K562 (cell line): ENCODE results near the gene MMP28. TPM values are rescaled to one million over a fixed set of nuclear protein-coding genes. Genes with fewer than 3 reads are reported as not detected.

Source experiments
- ATAC-seq: fragments of 200-7000 bp; cut with Tn5 transposase; 3 replicates; pipeline ENCODE4 v1.9.1; 2020; ENCODE audit warnings: moderate library complexity
- BruUV-seq: library from RNA; stranded (reverse); fragments of 400-500 nt; replicated peaks from 2 replicates; lab custom pipeline; 2021; lab: Mats Ljungman, UMichigan
- CTCF ChIA-PET: fragments of 300-600 bp; formaldehyde crosslinking; extraction: SDS; loops from one replicate; lab custom pipeline; 2021; ENCODE audit warnings: low intra/inter-chr PET ratio; lab: Yijun Ruan, JAX
- POLR2A ChIA-PET: fragments of 300-600, 350-650 bp; sonication (Branson Sonifier 250); formaldehyde crosslinking; extraction: SDS; loops from one replicate; lab custom pipeline; 2021; ENCODE audit warnings: antibody characterized with exemption, inconsistent platforms; lab: Yijun Ruan, JAX
- DNase-seq, 4 experiments: peaks; one replicate each; pipeline versions ENCODE4 v3.0.0 to v3.0.0-alpha.2; 2011 to 2018; ENCODE audit warnings: low spot score in 3 of 4, mixed read lengths in 3 of 4; ENCODE audit errors: extremely low read depth in 1 of 4
- FAIRE-seq: peaks from 2 replicates; lab custom pipeline; 2011; peaks lifted over from hg19 to GRCh38; lab: Jason Lieb, UNC
- H2AFZ ChIP-seq: 2 replicates; pipeline ENCODE4 v1.6.0; 2011; ENCODE audit warnings: low read depth, low read length, control low read depth, inconsistent platforms
- H3K27ac ChIP-seq: fragments of 200-600 bp; 3 replicates; pipeline ENCODE4 v1.8.0; 2011; ENCODE audit warnings: low read depth, mild to moderate bottlenecking, control low read depth, inconsistent platforms, low read length, moderate library complexity, mixed read lengths; ENCODE audit errors: extremely low read depth
- H3K27me3 ChIP-seq, 2 experiments: fragments of 300-600 bp in 1 of 2; 2 replicates in 1 of 2; 3 replicates in 1 of 2; pipeline versions ENCODE4 v1.6.0 to v1.8.0; 2011; ENCODE audit warnings: inconsistent platforms in 2 of 2, low read length in 2 of 2, mild to moderate bottlenecking in 1 of 2, mixed read lengths in 1 of 2, moderate library complexity in 1 of 2; ENCODE audit not compliant: control insufficient read depth in 2 of 2, insufficient read depth in 2 of 2
- H3K36me3 ChIP-seq: fragments of 300-600 bp; 3 replicates; pipeline ENCODE4 v1.8.0; 2011; ENCODE audit warnings: mild to moderate bottlenecking, low read length, inconsistent platforms; ENCODE audit not compliant: control insufficient read depth, insufficient read depth
- H3K4me1 ChIP-seq, 2 experiments: fragments of 200-600 bp in 1 of 2; replicated peaks in 1 of 2; 2 replicates in 1 of 2; 3 replicates in 1 of 2; pipeline versions ENCODE4 v1.5.1 to v1.8.0; 2011; ENCODE audit warnings: inconsistent platforms in 2 of 2, low read length in 2 of 2, mild to moderate bottlenecking in 1 of 2, mixed read lengths in 1 of 2, moderate library complexity in 1 of 2; ENCODE audit not compliant: control insufficient read depth in 2 of 2, insufficient read depth in 2 of 2
- H3K4me2 ChIP-seq: 2 replicates; pipeline ENCODE4 v1.6.1; 2011; ENCODE audit warnings: low read length, control low read depth, inconsistent platforms, mixed read lengths; ENCODE audit not compliant: insufficient read depth
- H3K4me3 ChIP-seq: fragments of 200-600 bp; sonication (generic), shearing (Covaris generic); 2 replicates; pipeline ENCODE4 v1.5.1; 2016; ENCODE audit warnings: control low read depth, inconsistent platforms
- H3K79me2 ChIP-seq: fragments of 200-600 bp; 3 replicates; pipeline ENCODE4 v1.8.0; 2011; ENCODE audit warnings: low read length, inconsistent platforms; ENCODE audit not compliant: control insufficient read depth, insufficient read depth
- H3K9ac ChIP-seq, 2 experiments: 2 replicates each; pipeline versions ENCODE4 v1.6.0 to v1.6.1; 2011; ENCODE audit warnings: low read depth in 2 of 2, low read length in 2 of 2, control low read depth in 1 of 2, inconsistent platforms in 1 of 2, mild to moderate bottlenecking in 1 of 2, mixed read lengths in 1 of 2; ENCODE audit not compliant: insufficient read depth in 1 of 2
- H3K9me1 ChIP-seq: one replicate; pipeline ENCODE4 v1.6.0; 2011; ENCODE audit warnings: inconsistent platforms, mild to moderate bottlenecking, low read length, moderate library complexity; ENCODE audit not compliant: control insufficient read depth, insufficient read depth
- H3K9me3 ChIP-seq: replicated peaks from 2 replicates; pipeline ENCODE4 v1.5.1; 2011; ENCODE audit warnings: low read depth, low read length, inconsistent platforms; ENCODE audit not compliant: control insufficient read depth, insufficient read depth
- H4K20me1 ChIP-seq: replicated peaks from 2 replicates; pipeline ENCODE4 v1.6.1; 2011; ENCODE audit warnings: low read length, inconsistent platforms, mixed read lengths; ENCODE audit not compliant: control insufficient read depth, insufficient read depth
- CBX8 ChIP-seq: fragments of 200-600 bp; sonication (generic); IDR thresholded peaks from 2 replicates; pipeline ENCODE4 v1.6.1; 2012; ENCODE audit warnings: borderline replicate concordance, mixed run types, low read depth, mild to moderate bottlenecking, moderate library complexity, mixed read lengths, low read length, control low read depth, inconsistent platforms; ENCODE audit not compliant: poor library complexity, severe bottlenecking; ENCODE audit errors: extremely low read depth
- HMG20B ChIP-seq: fragments of 250-450 bp; sonication (Bioruptor Pico); IDR thresholded peaks from 2 replicates; pipeline ENCODE4 v1.5.0; 2021; ENCODE audit warnings: mild to moderate bottlenecking
- MCM5 ChIP-seq: fragments of 450-650 bp; IDR thresholded peaks from 2 replicates; pipeline ENCODE4 v1.6.1; 2016; ENCODE audit warnings: low read depth
- NEUROD1 ChIP-seq: fragments of 150-350 bp; IDR thresholded peaks from 2 replicates; pipeline ENCODE4 v1.6.1; 2014; ENCODE audit warnings: borderline replicate concordance, low read length, low read depth; ENCODE audit not compliant: partially characterized antibody
- POLR2B ChIP-seq: fragments of 450-650 bp; IDR thresholded peaks from 2 replicates; pipeline ENCODE4 v1.6.1; 2018; ENCODE audit warnings: low read depth; ENCODE audit not compliant: partially characterized antibody
- PTBP1 ChIP-seq: fragments of 200-400 bp; formaldehyde crosslinking; IDR thresholded peaks from 2 replicates; pipeline ENCODE4 v1.6.1; 2017; ENCODE audit warnings: low read depth, low read length
- RBBP5 ChIP-seq: fragments of 200-600 bp; sonication (generic); IDR thresholded peaks from 2 replicates; pipeline ENCODE4 v1.6.1; 2012; ENCODE audit warnings: borderline replicate concordance, mild to moderate bottlenecking, low read length, control low read depth, inconsistent platforms; ENCODE audit not compliant: insufficient read depth, poor library complexity, severe bottlenecking
- SMARCA4 ChIP-seq: fragments of 450-650 bp; IDR thresholded peaks from 2 replicates; pipeline ENCODE4 v1.6.1; 2016
- SREBF2 ChIP-seq: sonication (generic); formaldehyde crosslinking; IDR thresholded peaks from 2 replicates; pipeline ENCODE4 v1.4.0; 2020; ENCODE audit warnings: mild to moderate bottlenecking, missing genetic modification reagents
- TARDBP ChIP-seq: fragments of 450-650 bp; IDR thresholded peaks from 2 replicates; pipeline ENCODE4 v1.6.1; 2016
- TFAM ChIP-seq: fragments of 250-450 bp; sonication (Bioruptor Pico); conservative IDR thresholded peaks from 2 replicates; pipeline ENCODE4 v1.5.0; 2021; ENCODE audit warnings: mild to moderate bottlenecking, moderate library complexity
- TOE1 ChIP-seq, 2 experiments: fragments of 450-650 bp in 1 of 2; sonication (generic) in 1 of 2; formaldehyde crosslinking in 1 of 2; IDR thresholded peaks; 2 replicates each; pipeline versions ENCODE4 v1.7.1 to v1.8.0; 2016 to 2022; ENCODE audit warnings: borderline replicate concordance in 2 of 2, mild to moderate bottlenecking in 2 of 2, antibody characterized with exemption in 1 of 2, inconsistent platforms in 1 of 2, low read depth in 1 of 2, missing genetic modification reagents in 1 of 2, moderate library complexity in 1 of 2
- ZNF175 ChIP-seq: fragments of 200-800 bp; sonication (Bioruptor generic); IDR thresholded peaks from 2 replicates; pipeline ENCODE4 v1.6.1; 2016; ENCODE audit warnings: low read depth, mild to moderate bottlenecking, missing genetic modification characterization, missing compliant biosample characterization
- WGBS: fragments of 100-300 bp; shearing (Covaris generic); methylation state at CpG from one replicate; pipeline ENCODE4 v1.1.6; 2016; ENCODE audit warnings: low coverage, mixed read lengths; ENCODE audit not compliant: insufficient coverage; ENCODE audit errors: missing lambda C conversion rate; 5-methylcytosine and 5-hydroxymethylcytosine counted together
- in situ Hi-C: fragments of 300-500 bp; cut with MboI; formaldehyde crosslinking; loops from 4 replicates; pipeline ENCODE4 v1.15.0; 2018; ENCODE audit warnings: inconsistent platforms, mixed read lengths
- intact Hi-C: fragments of 100-400 bp; cut with micrococcal nuclease; formaldehyde crosslinking; loops from 2 replicates; pipeline ENCODE4 v1.14.2; 2022
- polyA plus RNA-seq, 8 experiments: library from polyadenylated mRNA; depleted of rRNA in 4 of 8; stranded (reverse) in 5 of 8; unstranded in 3 of 8; fragments of >200 nt; fragmentation: Nextera tagmentation in 2 of 8; fragmentation: Illumina TruSeq in 1 of 8; extraction: Ambion mirVana in 2 of 8; extraction: Trizol in 1 of 8; gene quantifications; 2 replicates each; pipeline versions ENCODE4 v1.2.1 to v1.2.3, GENCODE V29; 2011 to 2014; ENCODE audit warnings: inconsistent platforms in 1 of 8, missing spikeins in 1 of 8
- total RNA-seq, 7 experiments: library from RNA; depleted of rRNA in 6 of 7; stranded (reverse); fragments of >200 nt in 6 of 7; fragmentation: Illumina TruSeq in 2 of 7; extraction: Trizol in 2 of 7; gene quantifications; 2 replicates each; pipeline versions ENCODE4 v1.2.1 to v1.2.3, GENCODE V29; 2011 to 2021; ENCODE audit warnings: low replicate concordance in 1 of 7
- TF ChIP-seq, protein P1 (sequence below): sonication (generic); formaldehyde crosslinking; IDR thresholded peaks from 2 replicates; pipeline ENCODE4 v1.8.0; 2023; ENCODE audit warnings: mild to moderate bottlenecking, missing genetic modification reagents
- TF ChIP-seq, protein P2 (sequence below): IDR thresholded peaks from 2 replicates; pipeline ENCODE4 v1.6.1; 2012; ENCODE audit warnings: low read depth, low read length, improper control_type of control experiment, borderline replicate concordance

Gene MMP28
- total and polyA plus RNA-seq, 9 of the 15 experiments (the other 6 are each of a cell fraction or from before 2014, with no cell fraction given), result not detected

- no peaks in the 10 kb centered on the region for H3K9me3 ChIP-seq
- H3K9me1 ChIP-seq, result no peaks in the 10 kb centered on the region
- H4K20me1 ChIP-seq, result peaks cover 18% of the 10 kb centered on the region; the same call in 1 of the 2 replicates
- DNase-seq (peak; percentile 96 to 98 (median 96)), FAIRE-seq (no peak), ATAC-seq (peak; percentile 95)
- peaks cover 33% of the 10 kb centered on the region for H3K36me3 ChIP-seq
- H3K27me3 ChIP-seq, result no peaks in the 10 kb centered on the region
- H3K4me3 ChIP-seq, result peak within 1 kb of the TSS; percentile 87
- H3K4me1 ChIP-seq, result peaks cover 9 to 19% of the 10 kb centered on the region in 2 experiments; a peak in 4 of 5 replicates
- H3K4me2 ChIP-seq, result peak within 1 kb of the TSS; percentile 95
- BruUV-seq, result no TSS peak
- intact Hi-C loops (loop anchor here (5.0 kb wide), 1 partner anchor 242 kb away; no protein-coding TSS in a partner anchor), in situ Hi-C loops (loop anchor here (5.0 kb wide), 1 partner anchor 42 kb away; no protein-coding TSS in a partner anchor)
- peak within 1 kb of the TSS; percentile 99 for H3K27ac ChIP-seq
- H2AFZ ChIP-seq, result peak within 1 kb of the TSS; percentile 100
- CTCF ChIA-PET, result interaction anchor here (1.1 to 3.9 kb wide), 2 partner anchors 42 to 45 kb away, joined by 4 to 26 read pairs; no protein-coding TSS in a partner anchor
- H3K9ac ChIP-seq, result peak within 1 kb of the TSS; percentile 98 to 99
- H3K79me2 ChIP-seq, result peaks cover 59% of the 10 kb centered on the region
- WGBS, result 2% methylated on average over 49 of the region's 71 CpGs
- POLR2A ChIA-PET, result interaction anchor here (0.6 to 3.0 kb wide), 33 partner anchors 9 to 667 kb away, joined by 3 to 24 read pairs (median 3); partner anchors contain the start of genes MMP28, NLE1 and SLFN14
- TF ChIP-seq CBX8, result no peak
- TF ChIP-seq, protein P1, sequence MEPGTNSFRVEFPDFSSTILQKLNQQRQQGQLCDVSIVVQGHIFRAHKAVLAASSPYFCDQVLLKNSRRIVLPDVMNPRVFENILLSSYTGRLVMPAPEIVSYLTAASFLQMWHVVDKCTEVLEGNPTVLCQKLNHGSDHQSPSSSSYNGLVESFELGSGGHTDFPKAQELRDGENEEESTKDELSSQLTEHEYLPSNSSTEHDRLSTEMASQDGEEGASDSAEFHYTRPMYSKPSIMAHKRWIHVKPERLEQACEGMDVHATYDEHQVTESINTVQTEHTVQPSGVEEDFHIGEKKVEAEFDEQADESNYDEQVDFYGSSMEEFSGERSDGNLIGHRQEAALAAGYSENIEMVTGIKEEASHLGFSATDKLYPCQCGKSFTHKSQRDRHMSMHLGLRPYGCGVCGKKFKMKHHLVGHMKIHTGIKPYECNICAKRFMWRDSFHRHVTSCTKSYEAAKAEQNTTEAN (CRISPR knock-in tag), result 0 out of 2 replicates have a peak, but pooled peaks have one; percentile 4
- TF ChIP-seq RBBP5, result peak; percentile 90
- TF ChIP-seq TOE1 (IDR thresholded peaks at IDR 0.05; ENCODE audit: borderline replicate concordance), result peak; percentile 95
- no peak for TF ChIP-seq TOE1 (CRISPR knock-in tag; IDR thresholded peaks at IDR 0.05; ENCODE audit: borderline replicate concordance, low read depth)
- no peak for TF ChIP-seq SREBF2 (CRISPR knock-in tag)
- TF ChIP-seq ZNF175 (CRISPR knock-in tag), result no peak
- 0 out of 2 replicates have a peak, but pooled peaks have one; percentile 0 for TF ChIP-seq SMARCA4
- 0 out of 2 replicates have a peak, but pooled peaks have one; percentile 52 for TF ChIP-seq PTBP1
- peak; percentile 80 for TF ChIP-seq NEUROD1
- TF ChIP-seq TFAM (CRISPR knock-in tag), result no peak
- peak; percentile 59; the same call in 1 of the 2 replicates for TF ChIP-seq TARDBP
- no peak for TF ChIP-seq MCM5
- peak; percentile 99 for TF ChIP-seq POLR2B
- TF ChIP-seq HMG20B (CRISPR knock-in tag), result no peak
- TF ChIP-seq, protein P2, sequence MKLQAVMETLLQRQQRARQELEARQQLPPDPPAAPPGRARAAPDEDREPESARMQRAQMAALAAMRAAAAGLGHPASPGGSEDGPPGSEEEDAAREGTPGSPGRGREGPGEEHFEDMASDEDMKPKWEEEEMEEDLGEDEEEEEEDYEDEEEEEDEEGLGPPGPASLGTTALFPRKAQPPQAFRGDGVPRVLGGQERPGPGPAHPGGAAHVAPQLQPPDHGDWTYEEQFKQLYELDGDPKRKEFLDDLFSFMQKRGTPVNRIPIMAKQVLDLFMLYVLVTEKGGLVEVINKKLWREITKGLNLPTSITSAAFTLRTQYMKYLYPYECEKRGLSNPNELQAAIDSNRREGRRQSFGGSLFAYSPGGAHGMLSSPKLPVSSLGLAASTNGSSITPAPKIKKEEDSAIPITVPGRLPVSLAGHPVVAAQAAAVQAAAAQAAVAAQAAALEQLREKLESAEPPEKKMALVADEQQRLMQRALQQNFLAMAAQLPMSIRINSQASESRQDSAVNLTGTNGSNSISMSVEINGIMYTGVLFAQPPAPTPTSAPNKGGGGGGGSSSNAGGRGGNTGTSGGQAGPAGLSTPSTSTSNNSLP, result peak; percentile 91; the same call in 1 of the 2 replicates
Observed at GRCh38 chr17:35808962-35809854, 13.8 kb upstream of the MMP28 start, which contains the start of gene TAF15. Gene TAF15, plus strand, starts transcription at chr17:35809484. Its CDS starts 86 bp downstream, at chr17:35809570.
